KOPT-K1 (cell line): ENCODE data around the gene GABBR2.

ENCODE experiments used
- H3K27ac ChIP-seq: fragments of 200-600 bp; sonication (generic); 2 replicates; pipeline ENCODE4 v1.5.1; 2016; ENCODE audit warnings: antibody characterized with exemption, mild to moderate bottlenecking, low read depth, low read length; ENCODE audit not compliant: poor library complexity, severe bottlenecking
- H3K36me3 ChIP-seq: fragments of 200-600 bp; sonication (generic); 2 replicates; pipeline ENCODE4 v1.5.1; 2017; ENCODE audit warnings: antibody characterized with exemption, mild to moderate bottlenecking, low read length, moderate library complexity; ENCODE audit not compliant: insufficient read depth
- H3K9me3 ChIP-seq: fragments of 200-600 bp; sonication (generic); 2 replicates; pipeline ENCODE4 v1.5.1; 2017; ENCODE audit warnings: antibody characterized with exemption, low read length, mild to moderate bottlenecking; ENCODE audit not compliant: insufficient read depth, poor library complexity, severe bottlenecking

Gene GABBR2

GRCh38 chr9:98570055-98570454, 138.7 kb downstream of the GABBR2 start:
- Histone ChIP-seq H3K27ac (no peak overlapping the region), H3K36me3 (no peaks in the 10 kb centered on the region), H3K9me3 (no peaks in the 10 kb centered on the region)

DNA sequence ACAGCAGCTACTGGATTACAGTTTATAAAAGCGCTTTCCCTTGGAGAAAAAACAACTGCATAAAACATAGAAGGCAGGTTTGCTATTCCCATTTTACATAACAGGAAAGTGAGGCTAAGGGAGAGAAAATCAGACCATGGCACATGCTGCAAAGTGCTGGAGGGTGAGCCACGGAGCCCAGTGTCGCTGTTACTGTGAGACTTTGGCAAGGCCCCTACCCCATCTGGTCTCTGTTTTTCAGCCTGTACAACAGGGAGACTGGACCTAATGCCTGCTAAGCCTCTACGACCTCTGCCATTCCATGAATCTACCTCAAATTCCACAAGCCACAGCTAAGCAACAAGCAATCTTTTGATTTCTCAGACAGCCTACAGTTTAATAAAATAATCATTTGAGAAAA, 139.2 kb downstream of the GABBR2 start:
- H3K9me3 ChIP-seq, result no peaks in the 10 kb centered on the region
- H3K27ac ChIP-seq, result no peak overlapping the region
- no peaks in the 10 kb centered on the region for H3K36me3 ChIP-seq

- Histone ChIP-seq H3K27ac (no peak overlapping the region), H3K9me3 (no peaks in the 10 kb centered on the region), H3K36me3 (no peaks in the 10 kb centered on the region)
These were observed 139.7 kb downstream of the GABBR2 start for GRCh38 chr9:98568909-98569469.

- no peaks in the 10 kb centered on the region for H3K9me3 ChIP-seq
- no peaks in the 10 kb centered on the region for H3K36me3 ChIP-seq
- H3K27ac ChIP-seq, result no peak overlapping the region
These were observed 140.4 kb downstream of the GABBR2 start for GRCh38 chr9:98568234-98568908.

- Histone ChIP-seq H3K27ac (no peak overlapping the region), H3K36me3 (no peaks in the 10 kb centered on the region), H3K9me3 (no peaks in the 10 kb centered on the region)
These were observed 141.0 kb downstream of the GABBR2 start for GRCh38 chr9:98567540-98568233.

DNA sequence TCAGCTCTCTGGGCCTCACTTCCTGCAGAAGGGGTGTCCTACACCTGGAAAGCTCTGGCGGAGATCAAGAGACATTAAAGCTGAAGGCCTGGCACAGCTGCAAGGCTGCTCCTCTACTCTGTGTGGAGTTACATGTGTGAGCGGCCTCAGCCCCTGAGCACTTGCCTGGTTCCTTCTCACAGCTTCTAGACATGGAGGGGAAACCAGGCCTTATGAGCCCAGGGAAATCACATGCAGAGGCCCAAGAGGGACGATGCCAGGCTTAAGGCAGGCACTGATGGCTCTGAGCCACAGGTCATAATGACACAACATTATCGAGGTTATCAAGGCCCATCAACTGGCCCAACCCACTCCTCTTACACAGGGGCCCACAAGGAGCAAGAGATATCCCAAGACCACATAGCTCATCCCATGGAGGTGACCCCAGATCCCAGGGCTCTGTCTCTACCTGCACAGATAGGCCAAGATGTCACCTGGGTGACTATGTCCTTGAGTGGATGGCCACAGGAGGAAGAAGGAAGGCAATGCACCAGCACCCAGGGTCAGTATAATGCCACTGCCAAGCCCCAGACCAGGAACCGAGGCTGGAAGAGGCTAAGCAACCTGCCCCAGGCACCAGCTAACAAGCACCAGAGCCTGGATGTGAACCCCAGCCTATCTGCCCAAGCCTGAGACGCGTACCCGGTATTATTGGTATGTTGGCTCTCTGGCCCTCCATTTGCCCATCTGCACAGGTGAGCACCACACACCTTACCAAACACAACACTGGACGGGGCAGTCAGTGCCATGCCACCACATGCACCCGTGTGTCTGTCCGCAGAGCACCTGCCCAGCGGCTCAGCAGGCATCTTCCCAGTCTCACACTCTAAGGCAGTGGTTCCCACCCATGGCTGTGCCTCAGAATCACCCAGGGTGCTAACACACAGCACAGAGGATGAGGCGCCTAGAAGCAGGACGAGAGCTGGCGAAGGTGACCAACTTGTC, 143.3 kb downstream of the GABBR2 start:
- Histone ChIP-seq H3K9me3 (no peaks in the 10 kb centered on the region), H3K36me3 (no peaks in the 10 kb centered on the region), H3K27ac (no peak overlapping the region)

GRCh38 chr9:98564714-98565113, 144.0 kb downstream of the GABBR2 start:
- no peak overlapping the region for H3K27ac ChIP-seq
- no peaks in the 10 kb centered on the region for H3K36me3 ChIP-seq

DNA sequence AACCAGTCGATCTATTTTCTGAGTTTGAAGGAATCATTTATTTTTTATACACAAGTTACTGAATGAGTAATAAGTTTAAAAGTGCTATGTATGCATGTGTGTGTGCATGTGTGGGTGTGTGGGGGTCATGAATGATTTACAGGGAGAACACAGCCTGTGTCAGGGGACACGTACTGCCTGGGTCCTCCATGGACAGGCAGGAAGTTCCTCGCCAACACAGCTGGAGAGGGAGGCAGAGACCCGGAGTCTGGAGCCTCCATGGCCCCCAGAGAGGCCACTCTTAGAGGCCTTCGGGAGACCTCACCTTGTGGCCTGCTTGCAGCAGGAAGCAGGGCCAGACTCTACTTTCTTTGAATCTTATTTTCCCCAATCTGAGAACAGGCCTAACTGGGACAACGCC, 144.7 kb downstream of the GABBR2 start:
- Histone ChIP-seq H3K27ac (no peak overlapping the region), H3K36me3 (no peaks in the 10 kb centered on the region), H3K9me3 (no peaks in the 10 kb centered on the region)

More at GRCh38 chr9:98564714-98565113, 144.0 kb downstream of the GABBR2 start:
- no peaks in the 10 kb centered on the region for H3K9me3 ChIP-seq

DNA sequence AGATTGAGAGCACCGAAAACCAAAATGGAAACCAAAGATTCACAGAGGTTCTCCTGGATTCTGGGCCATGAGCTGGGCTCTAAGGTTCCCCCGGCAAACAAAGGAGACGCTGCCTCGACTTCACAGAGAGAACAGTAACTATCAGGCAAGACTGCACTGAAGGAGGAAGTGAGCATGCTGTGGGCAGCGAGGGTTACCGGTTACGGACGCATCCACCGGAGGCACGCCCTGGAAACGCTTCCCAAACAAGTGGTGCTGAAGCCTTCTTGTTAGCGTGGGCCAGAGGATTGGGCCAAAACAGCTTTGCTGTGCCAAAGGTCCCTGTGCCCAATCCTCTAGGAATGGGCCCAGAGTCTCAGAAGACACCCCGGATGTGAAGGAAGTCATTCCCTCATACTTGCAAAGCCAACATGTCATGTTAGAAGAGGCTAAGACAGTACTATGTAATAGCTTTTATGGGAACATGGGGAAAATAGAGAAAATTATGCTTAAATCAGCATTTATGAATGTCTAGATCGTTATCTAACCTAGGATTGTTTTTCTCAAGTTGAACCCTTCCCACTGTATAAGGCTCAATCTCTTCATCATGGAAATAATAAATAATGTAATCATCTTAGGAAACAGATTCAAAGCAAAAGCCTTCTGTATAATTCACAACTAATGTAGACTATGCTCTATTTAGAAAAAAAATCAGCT, 145.4 kb downstream of the GABBR2 start:
- no peaks in the 10 kb centered on the region for H3K9me3 ChIP-seq
- H3K27ac ChIP-seq, result no peak overlapping the region
- no peaks in the 10 kb centered on the region for H3K36me3 ChIP-seq

GRCh38 chr9:98559561-98559960, 149.2 kb downstream of the GABBR2 start:
- H3K9me3 ChIP-seq, result no peaks in the 10 kb centered on the region
- no peaks in the 10 kb centered on the region for H3K36me3 ChIP-seq
- H3K27ac ChIP-seq, result no peak overlapping the region

DNA sequence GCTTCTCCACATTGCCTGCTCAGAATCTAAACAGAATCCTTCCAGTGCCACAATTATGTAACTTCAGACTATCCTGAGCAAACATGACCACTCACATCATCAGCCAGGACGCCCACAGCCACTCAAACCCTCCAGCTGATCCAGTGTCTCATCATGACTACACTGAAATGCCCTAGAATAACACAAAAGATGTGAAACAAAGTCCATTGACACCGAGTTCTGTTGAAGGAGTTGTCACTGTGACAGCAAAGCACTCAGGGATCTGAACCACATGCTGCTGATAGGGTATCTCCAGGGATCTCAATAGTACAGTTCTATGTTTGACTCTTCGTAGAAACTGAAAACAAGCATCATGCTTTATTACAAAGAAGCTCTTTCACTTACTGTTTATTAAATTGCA, 150.2 kb downstream of the GABBR2 start:
- H3K27ac ChIP-seq, result no peak overlapping the region
- no peaks in the 10 kb centered on the region for H3K9me3 ChIP-seq
- no peaks in the 10 kb centered on the region for H3K36me3 ChIP-seq

GRCh38 chr9:98556511-98556910, 152.2 kb downstream of the GABBR2 start:
- Histone ChIP-seq H3K27ac (no peak overlapping the region), H3K9me3 (no peaks in the 10 kb centered on the region), H3K36me3 (no peaks in the 10 kb centered on the region)

- H3K9me3 ChIP-seq, result no peaks in the 10 kb centered on the region
- no peak overlapping the region for H3K27ac ChIP-seq
- H3K36me3 ChIP-seq, result no peaks in the 10 kb centered on the region
These were observed 152.9 kb downstream of the GABBR2 start for GRCh38 chr9:98555651-98556465.

DNA sequence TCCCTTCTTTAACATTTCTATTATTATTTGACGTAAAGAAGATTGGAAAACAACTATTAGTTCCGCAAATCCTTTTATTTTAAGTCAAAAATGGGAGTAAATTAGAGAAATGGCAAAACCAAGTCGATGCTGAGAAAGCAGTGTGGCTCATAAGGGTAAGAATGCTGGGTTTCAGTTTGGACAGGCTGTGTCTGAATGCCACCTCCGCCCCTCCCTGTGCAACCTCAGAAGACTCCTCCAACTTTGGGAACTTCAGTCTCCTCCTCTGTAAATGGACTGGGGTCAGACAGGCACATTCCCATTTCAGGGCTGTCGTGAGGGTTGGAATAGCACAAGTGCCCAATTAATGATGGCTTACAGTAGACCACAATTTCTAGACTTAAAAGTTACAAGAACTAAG, 154.0 kb downstream of the GABBR2 start:
- H3K27ac ChIP-seq, result no peak overlapping the region
- H3K9me3 ChIP-seq, result no peaks in the 10 kb centered on the region
- H3K36me3 ChIP-seq, result no peaks in the 10 kb centered on the region
